Choroid plexus epithelial cell (primary cell): ENCODE results near the gene SLC44A5.
"Not testable (repeated sequence)": the region's sequence is repeated elsewhere in the genome, so short reads cannot be mapped to it uniquely, and the experiment has no call there.

Experiments
- DNase-seq: peaks from one replicate; pipeline ENCODE4 v3.0.0-alpha.2; 2010; ENCODE audit warnings: low read depth
- H3K4me3 ChIP-seq: 2 replicates; pipeline ENCODE4 v1.5.1; 2011; ENCODE audit warnings: low read depth, mild to moderate bottlenecking, control low read depth, low read length, moderate library complexity
- CTCF ChIP-seq: conservative IDR thresholded peaks from 2 replicates; pipeline ENCODE4 v1.5.1; 2011; ENCODE audit warnings: low read depth, mild to moderate bottlenecking, control low read depth, inconsistent platforms, low read length, moderate library complexity

SLC44A5 gene

GRCh38 chr1:75373542-75374159 lies 237.3 kb downstream of the SLC44A5 start:
- no peak overlapping the region for H3K4me3 ChIP-seq
- TF ChIP-seq CTCF = no peak
- no peak for DNase-seq

GRCh38 chr1:75366595-75366994 lies 244.3 kb downstream of the SLC44A5 start:
- H3K4me3 ChIP-seq = no peak overlapping the region
- DNase-seq = no peak
- no peak for TF ChIP-seq CTCF

- no peak for DNase-seq
- no peak for TF ChIP-seq CTCF
- H3K4me3 ChIP-seq = no peak overlapping the region
Observed at GRCh38 chr1:75361260-75361659, 249.7 kb downstream of the SLC44A5 start.

- not testable (repeated sequence) for DNase-seq, H3K4me3 ChIP-seq
Observed at GRCh38 chr1:75354267-75354666, 256.6 kb downstream of the SLC44A5 start.

- TF ChIP-seq CTCF = no peak
- H3K4me3 ChIP-seq = no peak overlapping the region
- DNase-seq = no peak
Observed at GRCh38 chr1:75353051-75353450, 257.9 kb downstream of the SLC44A5 start.

- DNase-seq = peak; percentile 52
- no peak overlapping the region for H3K4me3 ChIP-seq
- no peak for TF ChIP-seq CTCF
Observed at GRCh38 chr1:75345538-75346292, 265.2 kb downstream of the SLC44A5 start.

- no peak for TF ChIP-seq CTCF
- no peak for DNase-seq
- no peak overlapping the region for H3K4me3 ChIP-seq
Observed at GRCh38 chr1:75342786-75343185, 268.1 kb downstream of the SLC44A5 start.
